Measurements from ENCODE around the gene ZEB1. TPM values are rescaled to one million over a fixed set of nuclear protein-coding genes. Genes with fewer than 3 reads are reported as not detected.

Gene ZEB1
- total and polyA plus RNA-seq, 9 donors: 11.0 to 48.4 (median 40.2) TPM

GRCh38 chr10:31524460-31524859 lies 205.4 kb downstream of the ZEB1 start:
- intact Hi-C loops (cut with DNase I): no loop called here
- WGBS, 3 donors: 97 to 98% (median 98%) methylated on average over 4 of the region's 4 CpGs
- TF ChIP-seq EP300 (IDR thresholded peaks at IDR 0.05): no peak
- TF ChIP-seq POLR2A (IDR thresholded peaks at IDR 0.05): no peak
- TF ChIP-seq CTCF (IDR thresholded peaks at IDR 0.05): no peak
- Histone ChIP-seq H3K27ac (no peak overlapping the region), H3K9me3 (no peaks in the 10 kb centered on the region), H3K4me3 (no peak overlapping the region), H3K36me3 (no peaks in the 10 kb centered on the region), H3K4me1 (ENCODE audit: insufficient read depth) (no peaks in the 10 kb centered on the region), H3K27me3 (no peaks in the 10 kb centered on the region)
- DNase-seq: no peak

GRCh38 chr10:31526178-31526577 lies 207.2 kb downstream of the ZEB1 start:
- Histone ChIP-seq H3K4me3 (no peak overlapping the region), H3K27me3 (no peaks in the 10 kb centered on the region), H3K36me3 (no peaks in the 10 kb centered on the region), H3K27ac (no peak overlapping the region), H3K4me1 (ENCODE audit: insufficient read depth) (no peaks in the 10 kb centered on the region), H3K9me3 (no peaks in the 10 kb centered on the region)
- TF ChIP-seq EP300 (IDR thresholded peaks at IDR 0.05) (no peak), POLR2A (IDR thresholded peaks at IDR 0.05) (no peak), CTCF (IDR thresholded peaks at IDR 0.05) (no peak)
- no peak for DNase-seq
- WGBS, 3 donors: 85 to 91% (median 90%) methylated on average over 4 of the region's 4 CpGs
- intact Hi-C loops (cut with DNase I): no loop called here

- 89 to 93% (median 90%) methylated on average over 11 of the region's 11 CpGs for WGBS, 3 donors
- Histone ChIP-seq H3K4me3 (no peak overlapping the region), H3K27me3 (no peaks in the 10 kb centered on the region), H3K9me3 (no peaks in the 10 kb centered on the region), H3K27ac (no peak overlapping the region), H3K36me3 (no peaks in the 10 kb centered on the region), H3K4me1 (ENCODE audit: insufficient read depth) (no peaks in the 10 kb centered on the region)
- TF ChIP-seq POLR2A (IDR thresholded peaks at IDR 0.05) (no peak), EP300 (IDR thresholded peaks at IDR 0.05) (no peak), CTCF (IDR thresholded peaks at IDR 0.05) (no peak)
- intact Hi-C loops (cut with DNase I): no loop called here
- no peak for DNase-seq
These were observed 207.7 kb downstream of the ZEB1 start for GRCh38 chr10:31526681-31527080.

- H3K27ac ChIP-seq: no peak overlapping the region
- no peaks in the 10 kb centered on the region for H3K27me3 ChIP-seq
- H3K9me3 ChIP-seq: no peaks in the 10 kb centered on the region
- no peaks in the 10 kb centered on the region for H3K4me1 ChIP-seq (ENCODE audit: insufficient read depth)
- DNase-seq: no peak
- no peak for TF ChIP-seq POLR2A (IDR thresholded peaks at IDR 0.05)
- no peak for TF ChIP-seq EP300 (IDR thresholded peaks at IDR 0.05)
- TF ChIP-seq CTCF (IDR thresholded peaks at IDR 0.05): no peak
- H3K36me3 ChIP-seq: no peaks in the 10 kb centered on the region
- intact Hi-C loops (cut with DNase I): no loop called here
- H3K4me3 ChIP-seq: no peak overlapping the region
These were observed 209.8 kb downstream of the ZEB1 start for GRCh38 chr10:31528831-31529230.

- intact Hi-C loops (cut with DNase I): no loop called here
- Histone ChIP-seq H3K27me3 (no peaks in the 10 kb centered on the region), H3K4me1 (ENCODE audit: insufficient read depth) (no peaks in the 10 kb centered on the region), H3K36me3 (no peaks in the 10 kb centered on the region), H3K4me3 (no peak overlapping the region), H3K9me3 (no peaks in the 10 kb centered on the region), H3K27ac (no peak overlapping the region)
- TF ChIP-seq EP300 (IDR thresholded peaks at IDR 0.05): no peak
- TF ChIP-seq POLR2A (IDR thresholded peaks at IDR 0.05): no peak
- TF ChIP-seq CTCF (IDR thresholded peaks at IDR 0.05): no peak
- DNase-seq: no peak
- WGBS, 3 donors: 53 to 59% (median 54%) methylated on average over 3 of the region's 3 CpGs
These were observed 217.3 kb downstream of the ZEB1 start for GRCh38 chr10:31536302-31536701.

All from ovary (tissue), 9 donors.